Right lobe of liver (tissue), 6 donors: ENCODE data around the gene CDH13. TPM values are rescaled to one million over a fixed set of nuclear protein-coding genes. Genes with fewer than 3 reads are reported as not detected.
A peak's percentile ranks its signal among the peaks of the same experiment; 100 is the strongest.

ENCODE experiments used
- ATAC-seq, 4 donors: fragments of 200-7000 bp; cut with Tn5 transposase; one replicate each; pipeline ENCODE4 v1.9.1; 2020; ENCODE audit warnings: mild to moderate bottlenecking in 4 of 4, moderate library complexity in 4 of 4
- DNase-seq, 3 donors: peaks; one replicate each; pipeline ENCODE4 v3.0.0-alpha.2; 2020
- H3K27ac ChIP-seq, 3 donors: fragments of 200-600 bp; one replicate each; pipeline ENCODE4 v1.8.0; 2022
- H3K27me3 ChIP-seq, 2 donors: fragments of 200-600 bp; one replicate each; pipeline ENCODE4 v1.8.0; 2022
- H3K36me3 ChIP-seq, 4 donors: fragments of 200-600 bp; sonication (generic) in 1 of 4; one replicate each; pipeline versions ENCODE4 v1.5.1 to v1.8.0; 2017 to 2022; ENCODE audit warnings: control low read depth in 1 of 4
- H3K4me1 ChIP-seq, 4 donors: fragments of 200-600 bp; sonication (generic) in 1 of 4; one replicate each; pipeline versions ENCODE4 v1.5.1 to v1.8.0; 2017 to 2022; ENCODE audit warnings: control low read depth in 1 of 4
- H3K4me3 ChIP-seq, 3 donors: fragments of 200-600 bp; one replicate each; pipeline ENCODE4 v1.8.0; 2022
- H3K9me3 ChIP-seq, 4 donors: fragments of 200-600 bp; sonication (generic) in 1 of 4; one replicate each; pipeline versions ENCODE4 v1.5.1 to v1.8.0; 2017 to 2022; ENCODE audit warnings: control low read depth in 1 of 4
- POLR2A ChIP-seq: fragments of 450-650 bp; IDR thresholded peaks from one replicate; pipeline ENCODE4 v1.6.1; 2017; ENCODE audit warnings: antibody characterized with exemption, mild to moderate bottlenecking
- WGBS: methylation state at CpG from one replicate; pipeline ENCODE4 v1.1.6; 2018; ENCODE audit warnings: low coverage, low lambda C conversion rate; ENCODE audit not compliant: insufficient coverage; ENCODE audit errors: missing lambda C conversion rate; 5-methylcytosine and 5-hydroxymethylcytosine counted together
- intact Hi-C, 2 donors: fragments of 100-400 bp; cut with DNase I; formaldehyde crosslinking; loops; one replicate each; pipeline versions ENCODE4 v1.11.2 to v1.14.1; 2022
- total RNA-seq, 6 experiments: library from RNA; depleted of rRNA in 2 of 6; stranded (reverse); fragments of >200 nt in 2 of 6; fragmentation: NEBNext Ultra II Directional in 3 of 6; extraction: Animal tissue kit (Norgen Biotek cat#: 25700) in 3 of 6; gene quantifications; one replicate each; pipeline versions ENCODE4 v1.1.0 to v1.2.4, GENCODE V29; 2016 to 2023
- TF ChIP-seq, protein P1 (sequence below), 4 donors: fragments of 200-600 bp in 3 of 4; fragments of 450-650 bp in 1 of 4; IDR thresholded peaks; one replicate each; pipeline versions ENCODE4 v1.5.1 to v1.8.0; 2016 to 2022; ENCODE audit warnings: antibody characterized with exemption in 4 of 4, mild to moderate bottlenecking in 2 of 4
- donor health status: DM: no; HTN: yes; CAD: no.
- donor health status: DM: no; HTN: no; CAD: no.
- donor health status: DM: no; HTN: no; CAD: no.
- donor health status: DM: no; HTN: yes; CAD: no.
- donor health status: DM: no; HTN: yes; CAD: no.

Gene CDH13
- total RNA-seq, 6 experiments from 2014 or later = 0.13 to 4.6 (median 0.49) TPM

DNA sequence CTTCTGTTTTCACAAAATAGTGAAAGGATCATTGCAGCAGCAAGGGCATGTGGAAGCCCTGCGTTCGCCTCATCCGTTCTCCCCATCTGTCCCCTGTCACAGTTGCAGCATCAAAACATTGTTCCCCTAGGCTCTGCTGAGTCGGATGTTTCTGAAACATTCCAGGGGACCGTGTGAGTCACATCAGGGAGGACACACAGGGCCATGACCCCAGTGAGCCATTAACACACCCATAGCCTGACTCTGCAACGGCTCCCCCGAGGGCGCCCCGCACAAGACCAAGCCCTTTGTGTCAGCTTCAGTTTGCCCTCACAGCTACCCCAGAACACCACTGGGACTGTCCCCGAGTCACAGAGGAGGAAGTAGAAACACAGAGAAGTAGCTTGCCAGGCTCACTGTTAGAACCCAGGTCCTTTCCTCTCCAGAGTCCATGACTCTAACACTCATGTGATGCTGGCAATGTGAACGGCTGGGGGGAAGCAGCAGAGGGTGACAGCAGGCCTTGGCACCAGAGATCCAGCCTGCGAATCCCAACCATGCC lies 1117.7 kb downstream of the CDH13 start:
- intact Hi-C loops = no loop called here
- Histone ChIP-seq H3K36me3 (no peaks in the 10 kb centered on the region), H3K27ac (no peak overlapping the region), H3K4me3 (no peak overlapping the region), H3K27me3 (no peaks in the 10 kb centered on the region), H3K9me3 (no peaks in the 10 kb centered on the region), H3K4me1 (no peaks in the 10 kb centered on the region)
- WGBS = 33% methylated on average over 8 of the region's 12 CpGs
- no peak for TF ChIP-seq POLR2A
- TF ChIP-seq, protein P1, sequence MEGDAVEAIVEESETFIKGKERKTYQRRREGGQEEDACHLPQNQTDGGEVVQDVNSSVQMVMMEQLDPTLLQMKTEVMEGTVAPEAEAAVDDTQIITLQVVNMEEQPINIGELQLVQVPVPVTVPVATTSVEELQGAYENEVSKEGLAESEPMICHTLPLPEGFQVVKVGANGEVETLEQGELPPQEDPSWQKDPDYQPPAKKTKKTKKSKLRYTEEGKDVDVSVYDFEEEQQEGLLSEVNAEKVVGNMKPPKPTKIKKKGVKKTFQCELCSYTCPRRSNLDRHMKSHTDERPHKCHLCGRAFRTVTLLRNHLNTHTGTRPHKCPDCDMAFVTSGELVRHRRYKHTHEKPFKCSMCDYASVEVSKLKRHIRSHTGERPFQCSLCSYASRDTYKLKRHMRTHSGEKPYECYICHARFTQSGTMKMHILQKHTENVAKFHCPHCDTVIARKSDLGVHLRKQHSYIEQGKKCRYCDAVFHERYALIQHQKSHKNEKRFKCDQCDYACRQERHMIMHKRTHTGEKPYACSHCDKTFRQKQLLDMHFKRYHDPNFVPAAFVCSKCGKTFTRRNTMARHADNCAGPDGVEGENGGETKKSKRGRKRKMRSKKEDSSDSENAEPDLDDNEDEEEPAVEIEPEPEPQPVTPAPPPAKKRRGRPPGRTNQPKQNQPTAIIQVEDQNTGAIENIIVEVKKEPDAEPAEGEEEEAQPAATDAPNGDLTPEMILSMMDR (IDR thresholded peaks at IDR 0.05) = no peak
- peak; percentile 76 to 90 (median 84) for ATAC-seq
- peak; percentile 46 to 70 (median 48) for DNase-seq

DNA sequence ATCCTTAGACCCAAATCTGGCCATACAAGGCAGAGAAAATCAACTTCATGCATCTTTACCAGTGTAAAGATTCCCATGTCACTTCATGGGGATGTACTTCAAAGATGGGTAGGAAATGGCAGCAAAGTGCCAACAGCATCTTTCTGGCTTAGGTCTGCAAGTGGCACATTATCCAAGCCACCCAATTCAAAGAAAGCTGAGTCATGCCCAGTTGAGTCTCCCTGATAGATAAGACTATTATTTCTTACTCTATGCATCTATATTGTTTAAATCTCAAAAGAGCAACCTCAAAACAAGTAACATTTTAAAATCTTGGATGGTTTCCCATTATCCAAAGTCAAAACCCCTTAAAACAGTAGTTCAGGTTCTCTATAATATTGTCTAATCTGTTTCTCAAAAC lies 1119.8 kb downstream of the CDH13 start:
- ATAC-seq (no peak), DNase-seq (no peak)
- no peak overlapping the region for H3K27ac ChIP-seq

DNA sequence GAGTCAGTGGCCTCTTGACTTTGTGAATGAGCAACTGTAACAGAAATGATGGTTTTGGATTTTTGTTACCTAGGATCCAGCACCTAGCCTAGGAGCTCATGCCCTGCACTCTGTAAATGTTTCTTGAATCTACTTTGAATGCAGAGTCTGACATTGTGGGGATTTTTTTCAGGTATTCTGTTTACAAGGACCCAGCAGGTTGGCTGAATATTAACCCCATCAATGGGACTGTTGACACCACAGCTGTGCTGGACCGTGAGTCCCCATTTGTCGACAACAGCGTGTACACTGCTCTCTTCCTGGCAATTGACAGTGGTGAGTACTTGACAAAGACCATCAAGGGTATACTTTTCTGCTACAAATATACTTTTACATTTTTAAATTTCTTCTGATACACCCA lies 1121.2 kb downstream of the CDH13 start:
- H3K27ac ChIP-seq = no peak overlapping the region
- H3K9me3 ChIP-seq = no peaks in the 10 kb centered on the region
- no peak for TF ChIP-seq POLR2A
- TF ChIP-seq, protein P1 (IDR thresholded peaks at IDR 0.05) = no peak
- H3K4me3 ChIP-seq = no peak overlapping the region
- DNase-seq (no peak), ATAC-seq (no peak)
- H3K36me3 ChIP-seq = no peaks in the 10 kb centered on the region
- peaks cover 0 to 5% (median 0%) of the 10 kb centered on the region in 4 donors for H3K4me1 ChIP-seq
- intact Hi-C loops = no loop called here
- H3K27me3 ChIP-seq = no peaks in the 10 kb centered on the region
- 34% methylated on average over 3 of the region's 3 CpGs for WGBS

More for the DNA sequence above, 1119.8 kb downstream of the CDH13 start:
- TF ChIP-seq, protein P1 (IDR thresholded peaks at IDR 0.05) = no peak
- no peak for TF ChIP-seq POLR2A
- intact Hi-C loops = no loop called here
- H3K9me3 ChIP-seq = no peaks in the 10 kb centered on the region
- H3K27me3 ChIP-seq = no peaks in the 10 kb centered on the region
- H3K36me3 ChIP-seq = no peaks in the 10 kb centered on the region
- peaks cover 0 to 5% (median 0%) of the 10 kb centered on the region in 4 donors for H3K4me1 ChIP-seq
- H3K4me3 ChIP-seq = no peak overlapping the region

DNA sequence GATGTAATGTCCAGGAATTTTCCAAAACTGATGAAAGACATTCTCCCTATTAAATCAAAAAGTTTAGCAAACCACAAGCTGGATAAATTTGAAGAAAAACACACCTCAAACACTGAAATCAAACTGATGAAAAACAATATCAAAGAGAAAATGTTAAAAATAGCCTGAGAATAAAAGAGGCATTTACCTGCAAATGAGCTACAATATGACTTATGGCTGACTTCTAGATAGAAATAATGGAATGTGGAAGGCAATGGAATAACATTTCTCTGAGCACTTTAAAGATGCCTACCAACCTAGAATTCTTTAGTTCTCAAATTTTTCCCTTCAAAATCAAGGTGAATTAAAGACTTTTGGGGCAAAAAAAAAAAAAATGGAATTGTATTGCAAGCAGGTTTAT lies 1128.6 kb downstream of the CDH13 start:
- no peak overlapping the region for H3K27ac ChIP-seq
- ATAC-seq (no peak), DNase-seq (no peak)
- H3K9me3 ChIP-seq = peaks cover 0 to 5% (median 0%) of the 10 kb centered on the region in 4 donors
- H3K27me3 ChIP-seq = no peaks in the 10 kb centered on the region
- peaks cover 0 to 5% (median 0%) of the 10 kb centered on the region in 4 donors for H3K4me1 ChIP-seq
- no peaks in the 10 kb centered on the region for H3K36me3 ChIP-seq
- no peak overlapping the region for H3K4me3 ChIP-seq
- intact Hi-C loops = no loop called here
- TF ChIP-seq POLR2A = no peak
- TF ChIP-seq, protein P1 (IDR thresholded peaks at IDR 0.05) = no peak
